NCI-H2081 treated with DMSO at 0.1 percent for 48 hours (cell line): ENCODE measurements around the gene AGAP6.
"Not testable (repeated sequence)": the region's sequence is repeated elsewhere in the genome, so short reads cannot be mapped to it uniquely, and the experiment has no call there.

ENCODE experiments used
- DNase-seq: peaks from one replicate; lab custom pipeline; 2025; lab: John Stamatoyannopoulos, UW

AGAP6 gene

DNA sequence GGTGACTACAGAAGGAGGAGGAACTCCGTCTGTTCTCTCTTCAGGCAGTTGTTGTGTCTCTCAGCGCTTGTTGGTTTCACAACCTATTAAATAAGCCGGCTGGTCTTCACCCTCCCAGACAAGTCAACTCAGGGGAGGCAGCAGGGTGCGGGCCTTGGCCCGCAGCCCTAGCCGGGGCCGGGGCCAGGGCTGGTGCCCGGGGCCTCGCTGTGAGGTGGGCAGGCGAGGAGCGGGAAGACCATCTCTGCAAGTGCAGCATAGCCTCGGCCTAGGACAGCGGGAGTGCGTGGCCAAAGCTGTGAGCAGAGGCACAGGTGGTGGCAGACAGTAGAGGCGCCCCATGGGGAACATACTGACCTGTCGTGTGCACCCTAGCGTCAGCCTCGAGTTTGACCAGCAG is at the start of gene AGAP6:
Gene AGAP6, plus strand, starts transcription at position 31 of the 400 bp plus-strand sequence. Its CDS starts 310 bp downstream, at position 341.
- not testable (repeated sequence) for DNase-seq

DNA sequence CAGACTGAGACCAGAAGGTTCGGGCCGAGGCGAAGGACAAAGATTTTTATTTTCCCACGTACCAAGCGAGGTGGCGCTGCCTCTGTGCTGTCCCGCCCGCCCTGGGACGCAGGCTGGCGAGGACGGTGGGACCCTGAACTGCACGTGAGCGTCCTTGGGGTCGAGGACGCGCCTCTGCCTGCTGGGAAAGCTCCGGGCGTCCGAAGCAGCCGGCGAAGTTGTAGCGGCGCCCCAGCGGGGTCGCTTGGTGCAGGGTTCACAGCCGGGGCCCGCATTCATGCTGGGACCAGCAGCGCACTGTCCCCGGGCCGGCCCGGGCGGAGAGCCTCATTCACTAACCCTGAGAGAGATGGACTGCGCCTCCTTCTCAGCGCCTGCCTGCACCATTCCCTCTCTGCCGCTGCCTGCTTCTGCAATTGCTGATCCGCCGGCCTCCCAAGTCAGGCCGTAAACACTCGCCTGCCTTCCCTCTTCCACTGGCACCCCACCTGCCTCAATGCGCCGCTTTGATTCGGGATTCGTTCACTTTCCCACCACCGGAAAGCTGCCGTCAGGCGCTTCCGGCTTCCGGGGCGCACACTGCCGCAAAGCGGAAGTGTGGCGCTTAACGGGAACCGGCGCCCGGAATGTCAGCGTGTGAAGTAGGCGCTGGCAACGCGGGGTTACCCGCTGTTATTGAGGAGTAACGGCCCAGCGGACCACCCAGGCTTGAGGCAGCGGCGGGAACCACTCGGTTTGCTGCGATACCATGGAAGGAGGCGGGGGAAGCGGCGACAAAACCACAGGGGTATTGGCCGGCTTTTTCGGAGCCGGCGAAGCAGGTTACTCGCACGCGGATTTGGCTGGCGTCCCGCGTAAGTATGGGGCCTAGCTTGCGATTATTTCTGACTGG is 46.5 kb upstream of the AGAP6 start, which contains the start of the genes PARG and TIMM23B:
Gene PARG, minus strand, starts transcription at position 581 of the 892 bp plus-strand sequence. Its CDS starts 302 bp downstream, at position 279.
Gene TIMM23B, plus strand, starts transcription at position 607 of the 892 bp plus-strand sequence. Its CDS starts 142 bp downstream, at position 749.
- DNase-seq, result peak; percentile 10

DNA sequence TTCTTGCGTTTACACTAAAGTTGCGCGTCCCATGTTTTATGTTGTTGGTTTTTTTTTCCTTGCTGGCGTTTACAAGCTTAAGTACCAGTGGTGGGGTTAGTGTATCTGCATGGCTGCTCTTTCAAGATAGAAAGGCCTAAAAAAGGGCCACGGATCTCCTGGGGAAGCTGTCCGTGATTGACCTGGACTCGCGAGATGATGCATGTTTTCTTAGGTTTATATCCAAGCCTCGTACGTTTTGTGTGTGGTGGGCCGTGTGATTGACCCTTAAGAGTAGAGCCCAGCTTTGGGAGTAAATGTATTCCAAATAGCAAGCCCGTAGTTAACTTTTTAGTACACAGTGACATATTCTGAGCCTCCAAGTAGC is 45.9 kb upstream of the AGAP6 start:
- not testable (repeated sequence) for DNase-seq

DNA sequence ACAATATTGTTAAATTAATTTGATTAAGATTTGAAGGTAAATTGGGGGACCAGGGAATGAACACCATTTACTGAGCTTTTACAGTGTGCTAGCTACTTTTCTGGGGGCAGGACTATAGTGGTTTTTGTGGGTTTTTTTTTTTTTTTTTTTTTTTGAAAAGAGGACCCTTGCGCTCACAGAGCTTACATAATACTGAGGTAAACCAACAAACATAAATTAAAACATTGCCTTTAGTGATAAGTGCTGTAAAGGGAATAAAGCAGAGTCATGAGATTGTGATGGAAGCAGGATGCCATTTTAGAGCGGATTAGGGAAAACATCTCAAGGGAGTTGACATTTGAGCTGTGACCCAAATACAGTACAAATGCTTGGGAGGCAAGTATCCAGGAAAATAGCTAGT is 44.6 kb upstream of the AGAP6 start:
- not testable (repeated sequence) for DNase-seq

DNA sequence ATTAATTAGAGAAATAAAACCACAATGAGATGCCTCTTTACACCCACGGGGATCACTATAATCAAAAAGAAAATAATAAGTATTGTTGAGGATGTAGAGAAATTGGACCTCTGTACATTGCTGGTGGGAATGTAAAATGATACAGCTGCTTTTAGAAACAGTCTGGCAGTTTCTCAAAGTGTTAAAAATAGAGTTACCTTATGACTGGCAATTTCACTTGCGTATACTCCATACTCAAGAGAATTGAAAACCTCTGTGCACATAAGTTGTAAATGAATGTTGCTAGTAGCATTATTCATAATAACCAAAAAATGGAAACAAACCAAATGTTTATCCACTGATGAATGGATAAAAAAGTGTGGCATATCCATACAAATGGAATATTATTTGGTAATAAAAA is 40.1 kb upstream of the AGAP6 start:
- DNase-seq, result not testable (repeated sequence)

DNA sequence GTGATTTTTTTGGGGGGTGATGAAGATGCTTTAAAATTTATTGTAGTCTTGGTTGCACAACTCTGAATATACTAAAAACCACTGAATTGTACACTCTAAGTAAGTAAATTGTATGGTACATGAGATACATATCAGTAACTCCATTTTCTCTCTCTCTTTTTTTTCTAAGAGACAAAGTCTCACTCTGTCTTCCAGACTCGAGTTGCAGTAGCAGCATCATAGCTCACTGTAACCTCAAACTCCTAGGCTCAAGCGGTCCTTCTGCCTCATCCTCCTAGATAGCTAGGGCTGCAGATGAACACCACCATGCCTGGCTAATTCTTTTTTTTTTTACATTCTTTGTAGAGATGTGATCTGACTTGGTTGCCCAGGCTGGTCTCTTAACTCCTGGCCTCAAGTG is 39.5 kb upstream of the AGAP6 start:
- not testable (repeated sequence) for DNase-seq

DNA sequence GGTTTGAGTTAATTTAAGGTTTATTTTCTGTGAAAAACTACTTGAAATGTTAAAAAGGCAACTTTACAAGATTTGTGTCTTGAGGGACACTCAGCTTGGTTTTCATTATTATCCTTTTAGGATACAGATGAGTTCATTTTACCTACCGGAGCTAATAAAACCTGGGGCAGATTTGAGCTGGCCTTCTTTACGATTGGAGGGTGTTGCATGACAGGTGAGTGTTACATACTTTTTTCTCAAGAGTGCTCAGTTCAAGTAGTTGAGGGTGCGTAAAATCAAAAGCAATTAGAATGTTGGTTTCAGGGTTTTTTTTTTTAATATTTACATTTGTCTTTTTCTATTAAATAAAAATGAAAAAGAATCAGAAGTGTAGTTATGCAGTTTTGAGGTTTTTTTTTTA is 36.2 kb upstream of the AGAP6 start:
- not testable (repeated sequence) for DNase-seq

DNA sequence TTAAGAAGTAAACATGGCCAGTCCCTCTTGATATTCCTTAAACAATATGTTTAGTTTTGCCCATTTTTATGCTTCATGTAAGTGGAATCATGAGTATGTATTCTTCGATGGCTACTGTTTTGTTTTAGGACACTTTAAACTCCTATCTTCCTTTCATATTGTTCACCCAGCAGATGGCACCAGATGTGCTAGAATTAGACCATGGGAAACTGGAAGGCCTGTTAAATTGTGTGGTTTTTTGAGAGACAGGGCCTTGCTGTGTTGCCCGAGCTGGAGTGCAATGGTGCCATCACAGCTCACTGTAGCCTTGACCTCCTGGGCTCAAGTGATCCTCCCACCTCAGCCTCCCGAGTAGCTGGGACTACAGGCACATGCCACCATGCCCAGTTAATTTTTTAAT is 35.1 kb upstream of the AGAP6 start:
- not testable (repeated sequence) for DNase-seq

DNA sequence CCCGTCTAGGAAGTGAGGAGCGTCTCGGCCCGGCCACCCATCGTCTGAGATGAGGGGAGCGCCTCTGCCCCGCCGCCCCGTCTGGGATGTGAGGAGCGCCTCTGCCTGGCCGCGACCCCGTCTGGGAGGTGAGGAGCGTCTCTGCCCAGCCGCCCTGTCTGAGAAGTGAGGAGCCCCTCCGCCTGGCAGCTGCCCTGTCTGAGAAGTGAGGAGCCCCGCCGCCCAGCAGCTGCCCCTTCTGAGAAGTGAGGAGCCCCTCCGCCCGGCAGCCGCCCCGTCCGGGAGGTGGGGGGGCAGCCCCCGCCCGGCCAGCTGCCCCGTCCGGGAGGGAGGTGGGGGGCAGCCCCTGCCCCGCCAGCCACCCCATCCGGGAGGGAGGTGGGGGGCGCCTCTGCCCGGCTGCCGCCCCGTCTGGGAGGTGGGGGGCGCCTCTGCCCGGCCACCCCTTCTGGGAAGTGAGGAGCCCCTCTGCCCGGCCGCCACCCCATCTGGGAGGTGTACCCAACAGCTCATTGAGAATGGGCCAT is 17.8 kb upstream of the AGAP6 start:
- not testable (repeated sequence) for DNase-seq

DNA sequence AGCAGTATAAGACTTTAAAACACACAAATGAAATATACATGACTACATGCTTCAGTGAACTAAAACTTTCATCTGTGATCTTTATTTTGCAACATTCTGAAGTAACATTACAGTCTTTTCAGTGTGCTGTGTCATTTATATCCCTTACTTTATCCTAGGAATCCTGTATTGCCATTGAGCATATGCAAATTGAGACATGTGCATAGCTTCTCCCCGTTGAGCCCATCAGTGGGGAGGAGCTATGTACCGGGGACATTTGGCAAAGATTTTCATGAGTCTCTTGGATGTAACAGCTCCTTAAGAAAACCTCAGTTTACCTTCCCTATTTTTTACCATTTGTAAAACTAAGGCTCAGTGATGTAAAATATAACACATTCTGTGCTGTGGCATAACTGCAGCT is 16.7 kb upstream of the AGAP6 start:
- not testable (repeated sequence) for DNase-seq

DNA sequence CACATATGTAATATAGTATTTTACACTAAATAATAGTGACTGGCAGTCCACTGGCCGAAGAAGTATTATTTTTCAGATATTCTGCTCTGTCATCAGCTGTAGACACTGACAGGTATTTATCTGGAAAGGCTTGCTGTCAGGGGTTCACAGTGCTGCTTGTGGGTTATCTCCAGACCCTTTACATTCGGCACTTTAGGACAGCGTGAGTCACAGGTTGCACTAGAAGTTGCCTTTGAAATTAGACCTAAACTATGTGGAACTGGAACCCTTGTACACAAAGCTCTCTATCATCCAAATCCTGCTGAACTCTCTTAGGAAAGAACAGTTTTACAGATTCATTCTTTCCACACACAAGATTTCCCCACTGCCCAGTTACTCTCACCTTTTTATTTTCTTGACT is 16.1 kb upstream of the AGAP6 start:
- DNase-seq, result not testable (repeated sequence)

DNA sequence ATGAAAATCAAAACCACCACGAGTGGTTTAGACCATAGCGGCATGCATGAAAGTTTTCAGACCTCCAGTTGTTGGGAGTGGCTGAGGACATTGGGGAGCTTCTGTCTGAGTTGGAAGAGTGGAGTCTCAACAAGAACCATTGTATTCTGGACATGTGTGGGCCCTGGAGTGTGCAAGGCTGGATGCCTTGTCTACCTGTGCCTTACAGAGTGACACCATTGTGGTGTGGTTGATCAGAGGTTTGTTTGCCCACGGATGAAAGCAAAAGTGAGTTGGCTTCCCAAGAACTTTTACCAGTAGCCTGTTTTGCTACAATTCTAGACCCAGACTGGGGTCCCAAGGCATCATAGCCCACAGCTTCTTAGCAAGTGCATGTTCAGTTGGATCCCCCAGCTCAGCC is 10.4 kb upstream of the AGAP6 start:
- not testable (repeated sequence) for DNase-seq

DNA sequence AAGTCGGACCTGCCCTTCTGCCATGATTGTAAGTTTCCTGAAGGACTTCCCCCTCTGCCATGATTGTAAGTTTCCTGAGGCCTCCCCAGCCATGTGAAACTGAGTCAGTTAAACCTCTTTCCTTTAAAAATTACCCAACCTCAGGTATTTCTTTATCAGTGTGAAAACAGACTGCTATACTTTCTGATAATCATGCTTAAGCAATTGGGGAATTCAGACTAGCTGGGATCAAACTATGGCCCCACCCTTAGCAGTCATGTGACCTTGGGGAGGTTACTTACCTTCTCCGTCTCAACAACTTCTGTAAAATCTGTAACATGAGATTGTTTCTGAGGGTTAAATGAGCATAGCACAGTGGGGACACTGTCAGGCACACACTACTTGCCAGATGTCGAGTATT is 999 bp upstream of the AGAP6 start:
- not testable (repeated sequence) for DNase-seq

DNA sequence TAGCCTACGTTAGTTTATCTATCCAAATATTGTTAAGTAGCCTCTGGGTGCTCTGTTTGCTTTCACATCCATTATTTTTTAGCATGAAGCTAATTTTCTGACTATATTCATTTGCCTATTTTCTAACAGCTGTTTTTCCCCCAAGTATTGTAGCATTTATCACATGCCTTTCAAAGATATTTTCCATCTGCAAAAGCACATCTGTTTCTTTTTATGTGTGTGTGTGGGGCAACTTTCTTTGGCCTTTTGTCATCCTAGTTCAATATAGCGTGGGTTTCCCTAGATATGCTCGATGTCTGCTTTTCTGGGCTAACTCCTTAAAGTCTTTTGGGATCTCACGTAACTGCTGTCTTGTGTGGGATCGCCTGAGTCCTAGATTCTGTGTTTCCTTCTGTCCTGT is 7.1 kb downstream of the AGAP6 start:
- not testable (repeated sequence) for DNase-seq

DNA sequence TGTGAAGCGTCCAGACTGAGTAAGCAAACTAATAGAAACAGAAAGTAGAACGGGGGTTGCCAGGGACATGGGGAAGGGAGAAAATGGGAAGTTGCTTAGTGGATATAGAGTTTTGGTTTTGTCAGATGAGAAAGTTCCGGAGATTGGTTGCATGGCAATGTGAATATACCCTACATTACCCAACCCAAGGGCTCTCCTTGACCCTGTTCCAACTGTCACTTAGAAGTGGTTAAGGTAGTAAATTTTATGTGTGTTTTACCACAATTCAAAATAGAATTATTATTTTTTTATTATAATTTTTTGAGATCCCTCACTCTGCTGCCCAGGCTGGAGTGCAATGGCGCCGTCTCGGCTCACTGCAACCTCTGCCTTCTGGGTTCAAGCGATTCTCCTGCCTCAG is 25.8 kb downstream of the AGAP6 start:
- not testable (repeated sequence) for DNase-seq

DNA sequence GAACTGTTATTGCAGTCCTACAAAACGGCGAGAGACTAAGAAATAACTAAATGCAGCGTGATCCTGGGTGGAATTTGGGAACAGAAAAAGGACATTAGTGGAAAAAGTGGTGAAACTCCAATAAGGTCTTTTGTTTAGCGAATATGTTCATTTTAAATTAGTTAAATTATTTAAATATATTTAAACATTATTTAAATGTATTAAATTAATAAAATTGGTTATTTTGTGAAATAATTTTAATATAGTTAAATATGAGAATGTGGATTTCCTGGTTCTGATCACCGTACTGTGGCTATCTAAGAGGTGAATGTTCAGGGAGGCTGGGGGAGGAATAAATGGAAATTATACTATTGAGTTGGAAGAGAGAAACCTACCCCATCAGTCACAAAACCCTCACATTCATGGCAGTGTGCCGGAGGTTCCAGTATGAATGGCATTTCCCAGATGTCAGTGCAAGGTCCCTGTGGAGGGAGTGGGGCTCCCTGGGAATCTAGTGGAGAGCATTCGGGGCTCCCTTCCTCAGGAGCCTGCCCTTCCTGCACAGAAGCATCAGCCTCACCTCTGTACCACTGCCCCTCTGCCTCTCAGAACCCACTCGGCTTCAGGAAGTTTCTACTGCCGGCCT is 27.5 kb downstream of the AGAP6 start:
- not testable (repeated sequence) for DNase-seq

DNA sequence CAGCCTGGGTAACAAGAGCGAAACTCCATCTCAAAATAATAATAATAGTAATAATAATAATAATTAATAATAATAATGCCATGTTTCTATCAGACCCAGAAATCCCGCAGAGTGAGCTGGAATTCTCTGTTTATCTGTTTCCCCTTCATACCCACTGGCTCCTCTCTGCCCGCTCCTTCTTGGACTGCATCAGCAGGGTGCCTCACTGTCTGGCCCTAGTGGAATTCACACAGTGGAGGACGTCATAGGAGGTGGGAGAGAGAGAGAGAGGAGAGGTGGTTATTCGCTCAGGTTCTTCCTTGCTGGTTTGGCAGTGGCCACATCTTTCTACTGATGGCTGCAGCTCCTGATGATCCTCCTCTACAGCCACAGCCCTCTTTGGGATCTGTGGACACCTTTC is 28.7 kb downstream of the AGAP6 start:
- not testable (repeated sequence) for DNase-seq

DNA sequence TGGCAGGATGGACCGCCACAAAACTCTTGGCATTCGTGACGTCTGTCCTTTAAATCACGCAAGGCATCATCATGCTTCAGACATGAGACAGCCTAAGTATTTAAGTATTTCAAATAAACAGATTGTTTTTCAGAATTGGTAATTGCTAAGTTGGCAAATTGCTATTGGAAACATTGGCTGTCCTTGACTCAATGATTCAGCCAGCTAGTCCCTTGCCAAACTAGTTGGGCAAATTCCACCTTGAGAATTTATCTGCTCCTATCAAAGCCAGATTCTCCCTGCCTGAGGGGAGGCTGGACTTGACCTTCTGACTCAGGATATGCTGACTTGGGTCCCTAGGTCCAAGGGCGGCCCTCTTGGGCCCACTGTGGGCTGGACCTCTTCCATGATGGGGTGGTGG is 29.4 kb downstream of the AGAP6 start:
- not testable (repeated sequence) for DNase-seq

DNA sequence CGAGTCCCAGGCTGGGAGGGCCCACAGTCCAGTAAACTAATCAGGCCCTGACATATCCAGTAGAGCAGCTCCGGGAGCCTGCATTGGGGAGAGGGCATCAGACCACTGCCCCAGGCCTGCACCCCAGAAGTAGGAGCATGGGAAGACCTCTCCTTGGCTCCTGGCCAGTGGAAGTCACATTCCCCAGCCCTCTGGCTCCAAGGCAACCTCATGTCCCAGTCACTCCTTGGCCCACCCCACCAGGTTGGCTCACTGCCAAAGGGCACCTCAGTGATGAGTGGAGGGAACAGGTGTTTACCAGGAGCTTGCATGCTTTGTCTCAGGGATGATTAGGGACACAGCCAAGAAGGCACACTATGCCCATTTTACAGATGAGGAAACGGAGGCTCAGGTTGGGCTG is 31.1 kb downstream of the AGAP6 start:
- not testable (repeated sequence) for DNase-seq

DNA sequence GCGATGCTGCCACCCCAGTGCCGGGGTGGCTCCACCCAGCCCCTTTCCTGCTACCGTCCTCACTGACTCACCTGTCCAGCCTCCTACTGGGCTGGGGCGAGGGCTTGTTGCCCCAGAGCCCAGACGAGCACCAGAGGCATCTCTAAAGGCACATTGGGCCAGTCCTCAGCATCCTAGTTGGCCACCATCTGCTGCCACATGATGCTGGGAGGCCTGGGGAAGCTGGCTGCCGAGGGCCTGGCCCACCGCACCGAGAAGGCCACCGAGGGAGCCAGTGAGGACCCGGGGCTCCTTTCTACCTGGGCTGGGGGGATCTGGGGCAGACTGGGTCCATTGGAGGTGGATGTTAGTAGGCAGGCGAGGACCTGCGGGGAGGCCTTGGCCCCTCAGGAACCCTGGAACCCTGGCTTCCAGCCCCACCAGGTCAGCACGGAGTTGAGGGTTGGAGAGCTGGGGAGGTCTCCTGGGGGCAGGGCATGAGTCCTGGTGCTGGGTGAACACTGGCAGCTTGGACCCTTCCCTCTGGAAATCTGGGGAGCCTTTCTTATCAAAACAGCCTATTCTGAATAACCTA is 32.3 kb downstream of the AGAP6 start:
- DNase-seq, result not testable (repeated sequence)

DNA sequence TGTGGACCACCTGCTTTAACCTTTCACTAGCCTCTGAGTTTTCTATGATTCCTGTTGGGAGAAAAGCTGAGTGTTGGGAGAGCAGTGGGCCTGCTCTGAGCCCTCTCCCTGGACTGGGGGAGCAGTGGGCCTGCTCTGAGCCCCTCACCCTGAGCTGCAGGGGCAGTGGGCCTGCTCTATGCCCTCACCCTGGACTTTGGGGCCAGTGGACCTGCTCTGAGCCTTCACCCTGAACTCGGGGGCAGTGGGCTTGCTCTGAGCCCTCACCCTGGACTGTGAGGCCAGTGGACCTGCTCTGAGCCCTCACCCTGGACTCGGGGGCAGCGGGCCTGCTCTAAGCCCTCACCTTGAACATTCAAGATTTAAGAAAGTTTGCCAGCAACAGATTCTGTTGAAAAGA is 33.4 kb downstream of the AGAP6 start:
- DNase-seq, result no peak

DNA sequence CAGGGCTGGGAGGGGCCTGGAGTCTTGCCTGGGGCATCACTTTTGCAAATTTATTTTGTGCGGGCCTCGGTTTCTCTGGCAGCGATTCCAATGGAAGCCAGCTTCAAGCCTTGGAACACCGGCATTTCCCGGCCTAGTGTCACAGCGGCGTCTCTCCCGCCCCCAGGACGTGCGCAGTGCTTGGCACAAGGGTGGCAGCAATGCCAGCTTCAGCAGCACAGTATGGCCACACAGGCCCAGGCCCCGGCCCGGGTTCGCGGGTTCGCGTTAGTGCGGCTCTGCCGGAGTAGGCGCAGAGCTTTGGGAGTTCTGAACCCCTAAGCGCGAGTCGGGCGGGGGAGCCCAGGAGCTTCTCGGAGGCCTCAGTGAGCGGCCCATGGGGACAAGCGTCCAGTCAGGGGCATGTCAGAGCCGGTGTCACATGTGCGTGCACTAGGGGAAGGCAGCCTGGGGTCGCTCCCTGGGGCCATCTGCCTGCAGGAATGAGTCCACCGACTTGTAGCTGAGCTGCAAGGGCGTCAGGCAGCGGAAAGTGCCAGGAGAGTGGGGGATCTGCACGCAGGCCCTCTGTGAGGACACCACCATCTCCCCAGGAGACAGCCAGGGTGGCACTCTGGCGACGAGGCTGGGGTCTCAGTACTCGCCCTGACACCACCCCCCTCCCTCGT is 36.6 kb downstream of the AGAP6 start:
- DNase-seq, result not testable (repeated sequence)
